Activated naive CD8-positive, alpha-beta T cell treated with anti-CD3 and anti-CD28 coated beads, Interleukin-2, amount 50 U/mL, for 24 hours (primary cell): ENCODE data around the gene CEMIP.
"Not testable (repeated sequence)": the region's sequence is repeated elsewhere in the genome, so short reads cannot be mapped to it uniquely, and the experiment has no call there.

ENCODE experiments used
- ATAC-seq: fragments of 150-1000 bp; cut with Tn5 transposase; one replicate; pipeline ENCODE4 v1.10.0; 2021
- DNase-seq: peaks from one replicate; pipeline ENCODE4 v3.0.0; 2021
- H3K27ac Mint-ChIP-seq: one replicate; pipeline ENCODE4 v1.8.0; 2021; ENCODE audit warnings: mild to moderate bottlenecking, mixed read lengths
- H3K27me3 Mint-ChIP-seq: one replicate; pipeline ENCODE4 v1.8.0; 2021; ENCODE audit warnings: mixed read lengths
- H3K36me3 Mint-ChIP-seq: one replicate; pipeline ENCODE4 v1.8.0; 2021; ENCODE audit warnings: low read depth, mixed read lengths
- H3K4me1 Mint-ChIP-seq: one replicate; pipeline ENCODE4 v1.8.0; 2021; ENCODE audit warnings: mixed read lengths
- H3K4me3 Mint-ChIP-seq: one replicate; pipeline ENCODE4 v1.8.0; 2021; ENCODE audit warnings: mild to moderate bottlenecking, moderate library complexity, mixed read lengths
- H3K9me3 Mint-ChIP-seq: one replicate; pipeline ENCODE4 v1.8.0; 2021; ENCODE audit warnings: mixed read lengths

CEMIP gene

GRCh38 chr15:80950291-80951078 lies 171.3 kb downstream of the CEMIP start:
- Mint-ChIP-seq H3K9me3 (no peaks in the 10 kb centered on the region), H3K27ac (no peak overlapping the region), H3K27me3 (no peaks in the 10 kb centered on the region), H3K36me3 (peaks cover 20% of the 10 kb centered on the region), H3K4me1 (peaks cover 3% of the 10 kb centered on the region), H3K4me3 (no peak overlapping the region)
- ATAC-seq (no peak), DNase-seq (no peak)

- Mint-ChIP-seq H3K9me3 (no peaks in the 10 kb centered on the region), H3K4me1 (peaks cover 14% of the 10 kb centered on the region), H3K4me3 (no peak overlapping the region), H3K27ac (no peak overlapping the region), H3K36me3 (peaks cover 17% of the 10 kb centered on the region), H3K27me3 (no peaks in the 10 kb centered on the region)
- ATAC-seq: no peak
- no peak for DNase-seq
Observed at GRCh38 chr15:80951941-80952340, 172.8 kb downstream of the CEMIP start.

- no peak overlapping the region for H3K4me3 Mint-ChIP-seq
- DNase-seq (no peak), ATAC-seq (no peak)
- H3K36me3 Mint-ChIP-seq: peaks cover 16% of the 10 kb centered on the region
- no peaks in the 10 kb centered on the region for H3K9me3 Mint-ChIP-seq
- H3K27ac Mint-ChIP-seq: no peak overlapping the region
- no peaks in the 10 kb centered on the region for H3K27me3 Mint-ChIP-seq
- H3K4me1 Mint-ChIP-seq: peaks cover 24% of the 10 kb centered on the region
Observed at GRCh38 chr15:80953001-80953952, 174.1 kb downstream of the CEMIP start.

GRCh38 chr15:80953953-80954778 lies 175.0 kb downstream of the CEMIP start:
- H3K4me1 Mint-ChIP-seq: peaks cover 30% of the 10 kb centered on the region
- no peaks in the 10 kb centered on the region for H3K27me3 Mint-ChIP-seq
- DNase-seq (no peak), ATAC-seq (no peak)
- H3K9me3 Mint-ChIP-seq: no peaks in the 10 kb centered on the region
- H3K4me3 Mint-ChIP-seq: no peak overlapping the region
- H3K36me3 Mint-ChIP-seq: peaks cover 22% of the 10 kb centered on the region
- no peak overlapping the region for H3K27ac Mint-ChIP-seq

- H3K4me3 Mint-ChIP-seq, H3K27me3 Mint-ChIP-seq, H3K27ac Mint-ChIP-seq, H3K9me3 Mint-ChIP-seq: not testable (repeated sequence)
- ATAC-seq (peak; percentile 99), DNase-seq (peak; percentile 62)
- Mint-ChIP-seq H3K4me1 (peaks cover 30% of the 10 kb centered on the region), H3K36me3 (peaks cover 30% of the 10 kb centered on the region)
Observed at GRCh38 chr15:80955571-80956452, 176.6 kb downstream of the CEMIP start.

GRCh38 chr15:80957556-80957955 lies 178.4 kb downstream of the CEMIP start:
- no peak overlapping the region for H3K4me3 Mint-ChIP-seq
- peaks cover 37% of the 10 kb centered on the region for H3K4me1 Mint-ChIP-seq
- H3K27ac Mint-ChIP-seq: no peak overlapping the region
- H3K9me3 Mint-ChIP-seq: no peaks in the 10 kb centered on the region
- peaks cover 38% of the 10 kb centered on the region for H3K36me3 Mint-ChIP-seq
- H3K27me3 Mint-ChIP-seq: no peaks in the 10 kb centered on the region
- ATAC-seq (no peak), DNase-seq (no peak)

- Mint-ChIP-seq H3K36me3 (peaks cover 42% of the 10 kb centered on the region), H3K4me1 (peaks cover 41% of the 10 kb centered on the region)
Observed at GRCh38 chr15:80957976-80958375, 178.8 kb downstream of the CEMIP start.

GRCh38 chr15:80958818-80959495 lies 179.8 kb downstream of the CEMIP start:
- no peaks in the 10 kb centered on the region for H3K27me3 Mint-ChIP-seq

More at GRCh38 chr15:80957976-80958375, 178.8 kb downstream of the CEMIP start:
- ATAC-seq: no peak
- Mint-ChIP-seq H3K27me3 (no peaks in the 10 kb centered on the region), H3K4me3 (no peak overlapping the region), H3K9me3 (no peaks in the 10 kb centered on the region), H3K27ac (no peak overlapping the region)
- DNase-seq: no peak

GRCh38 chr15:80965454-80965853 lies 186.3 kb downstream of the CEMIP start:
- H3K27me3 Mint-ChIP-seq, H3K4me3 Mint-ChIP-seq, H3K27ac Mint-ChIP-seq, DNase-seq, H3K9me3 Mint-ChIP-seq, ATAC-seq: not testable (repeated sequence)
- peaks cover 49% of the 10 kb centered on the region for H3K36me3 Mint-ChIP-seq
- peaks cover 18% of the 10 kb centered on the region for H3K4me1 Mint-ChIP-seq

More at GRCh38 chr15:80958818-80959495, 179.8 kb downstream of the CEMIP start:
- Mint-ChIP-seq H3K36me3 (peaks cover 49% of the 10 kb centered on the region), H3K27ac (no peak overlapping the region), H3K9me3 (no peaks in the 10 kb centered on the region), H3K4me3 (no peak overlapping the region), H3K4me1 (peaks cover 44% of the 10 kb centered on the region)
- ATAC-seq (no peak), DNase-seq (no peak)

- Mint-ChIP-seq H3K27ac (no peak overlapping the region), H3K4me3 (no peak overlapping the region), H3K36me3 (peaks cover 44% of the 10 kb centered on the region), H3K27me3 (no peaks in the 10 kb centered on the region), H3K4me1 (peaks cover 21% of the 10 kb centered on the region), H3K9me3 (peaks cover 5% of the 10 kb centered on the region)
- no peak for DNase-seq
- no peak for ATAC-seq
Observed at GRCh38 chr15:80966431-80967197, 187.4 kb downstream of the CEMIP start.

GRCh38 chr15:80967451-80967850 lies 188.3 kb downstream of the CEMIP start:
- Mint-ChIP-seq H3K27ac (no peak overlapping the region), H3K36me3 (peaks cover 40% of the 10 kb centered on the region), H3K4me3 (no peak overlapping the region), H3K9me3 (peaks cover 5% of the 10 kb centered on the region), H3K4me1 (peaks cover 16% of the 10 kb centered on the region), H3K27me3 (no peaks in the 10 kb centered on the region)
- ATAC-seq (no peak), DNase-seq (no peak)

GRCh38 chr15:80967991-80968510 lies 188.9 kb downstream of the CEMIP start:
- H3K4me3 Mint-ChIP-seq: no peak overlapping the region
- H3K36me3 Mint-ChIP-seq: peaks cover 35% of the 10 kb centered on the region
- peaks cover 10% of the 10 kb centered on the region for H3K4me1 Mint-ChIP-seq
- ATAC-seq: no peak
- no peak for DNase-seq
- H3K27me3 Mint-ChIP-seq: no peaks in the 10 kb centered on the region
- peaks cover 5% of the 10 kb centered on the region for H3K9me3 Mint-ChIP-seq
- H3K27ac Mint-ChIP-seq: no peak overlapping the region
